HepG2 (cell line): ENCODE data around the gene TAS1R1. TPM values are rescaled to one million over a fixed set of nuclear protein-coding genes. Genes with fewer than 3 reads are reported as not detected.

Source experiments
- ATAC-seq: fragments of 200-7000 bp; cut with Tn5 transposase; 3 replicates; pipeline ENCODE4 v1.9.1; 2020; ENCODE audit warnings: mild to moderate bottlenecking, moderate library complexity
- BruUV-seq: library from RNA; stranded (reverse); fragments of 400-500 nt; replicated peaks from 2 replicates; lab custom pipeline; 2021; lab: Mats Ljungman, UMichigan
- CTCF ChIA-PET: fragments of 300-600 bp; formaldehyde crosslinking; extraction: SDS; loops from one replicate; lab custom pipeline; 2021; ENCODE audit warnings: low total read pairs, inconsistent platforms, low intra/inter-chr PET ratio; lab: Yijun Ruan, JAX
- POLR2A ChIA-PET: fragments of 350-600 bp; sonication (Branson Sonifier 250); formaldehyde crosslinking; loops from one replicate; lab custom pipeline; 2020; ENCODE audit warnings: antibody characterized with exemption, inconsistent platforms; lab: Yijun Ruan, JAX
- DNase-seq: peaks from one replicate; pipeline ENCODE4 v3.0.0-alpha.2; 2015; ENCODE audit warnings: low spot score
- FAIRE-seq: peaks from 3 replicates; lab custom pipeline; 2011; peaks lifted over from hg19 to GRCh38; lab: Jason Lieb, UNC
- H2AFZ ChIP-seq: one replicate; pipeline ENCODE4 v1.6.1; 2011; ENCODE audit warnings: low read length, inconsistent platforms
- H3K27ac ChIP-seq: fragments of 300-600 bp; 3 replicates; pipeline ENCODE4 v1.8.0; 2011; ENCODE audit warnings: mixed run types, mild to moderate bottlenecking, mixed read lengths, low read length, inconsistent platforms; ENCODE audit not compliant: insufficient read depth; ENCODE audit errors: extremely low read length
- H3K27me3 ChIP-seq, 2 experiments: fragments of 200-600 bp in 1 of 2; 2 replicates in 1 of 2; 3 replicates in 1 of 2; pipeline versions ENCODE4 v1.6.0 to v1.8.0; 2011; ENCODE audit warnings: low read length in 2 of 2, mild to moderate bottlenecking in 2 of 2, moderate library complexity in 2 of 2, inconsistent platforms in 1 of 2; ENCODE audit not compliant: insufficient read depth in 2 of 2, control insufficient read depth in 1 of 2
- H3K36me3 ChIP-seq, 2 experiments: fragments of 200-600 bp in 1 of 2; replicated peaks in 1 of 2; 2 replicates in 1 of 2; 3 replicates in 1 of 2; pipeline versions ENCODE4 v1.5.1 to v1.8.0; 2011; ENCODE audit warnings: low read length in 2 of 2, inconsistent platforms in 1 of 2; ENCODE audit not compliant: insufficient read depth in 2 of 2, control insufficient read depth in 1 of 2
- H3K4me1 ChIP-seq: 2 replicates; pipeline ENCODE4 v1.5.1; 2012; ENCODE audit warnings: low read length, inconsistent platforms; ENCODE audit not compliant: insufficient read depth
- H3K4me2 ChIP-seq: 2 replicates; pipeline ENCODE4 v1.6.0; 2011; ENCODE audit warnings: low read depth, low read length, inconsistent platforms
- H3K4me3 ChIP-seq, 3 experiments: fragments of 200-600 bp in 1 of 3; sonication (generic), shearing (Covaris generic) in 1 of 3; replicated peaks in 1 of 3; 2 replicates each; pipeline ENCODE4 v1.5.1; 2011 to 2016; ENCODE audit warnings: low read length in 3 of 3, inconsistent platforms in 2 of 3, low read depth in 2 of 3, mild to moderate bottlenecking in 2 of 3, control low read depth in 1 of 3, mixed read lengths in 1 of 3; ENCODE audit not compliant: insufficient read depth in 1 of 3
- H3K79me2 ChIP-seq: one replicate; pipeline ENCODE4 v1.6.1; 2011; ENCODE audit warnings: low read length, inconsistent platforms; ENCODE audit not compliant: insufficient read depth
- H3K9ac ChIP-seq: 2 replicates; pipeline ENCODE4 v1.6.0; 2011; ENCODE audit warnings: mild to moderate bottlenecking, low read depth, low read length, inconsistent platforms; ENCODE audit not compliant: insufficient read depth
- H3K9me3 ChIP-seq: 2 replicates; pipeline ENCODE4 v1.5.1; 2012; ENCODE audit warnings: mild to moderate bottlenecking, low read length
- H4K20me1 ChIP-seq: 2 replicates; pipeline ENCODE4 v1.6.0; 2011; ENCODE audit warnings: inconsistent platforms, mild to moderate bottlenecking, low read length, moderate library complexity; ENCODE audit not compliant: insufficient read depth
- AGO1 ChIP-seq: fragments of 200-400 bp; formaldehyde crosslinking; IDR thresholded peaks from 2 replicates; pipeline ENCODE4 v1.6.1; 2017; ENCODE audit warnings: mild to moderate bottlenecking, low read depth, low read length, moderate library complexity; ENCODE audit not compliant: poor library complexity, severe bottlenecking
- CENPT ChIP-seq: sonication (generic); formaldehyde crosslinking; IDR thresholded peaks from 2 replicates; pipeline ENCODE4 v1.8.0; 2022; ENCODE audit warnings: low read depth, mild to moderate bottlenecking, moderate library complexity, missing genetic modification reagents
- RELA ChIP-seq: sonication (generic); formaldehyde crosslinking; IDR thresholded peaks from 2 replicates; pipeline ENCODE4 v1.4.0; 2020; ENCODE audit warnings: missing genetic modification reagents
- RXRA ChIP-seq: sonication (generic); formaldehyde crosslinking; IDR thresholded peaks from 2 replicates; pipeline ENCODE4 v1.5.1; 2020; ENCODE audit warnings: missing genetic modification reagents
- TIGD3 ChIP-seq: sonication (generic); formaldehyde crosslinking; IDR thresholded peaks from 2 replicates; pipeline ENCODE4 v1.5.1; 2020; ENCODE audit warnings: mild to moderate bottlenecking, missing genetic modification reagents, borderline replicate concordance
- U2AF2 ChIP-seq: fragments of 200-400 bp; formaldehyde crosslinking; IDR thresholded peaks from 2 replicates; pipeline ENCODE4 v1.6.1; 2017; ENCODE audit warnings: low read depth, mild to moderate bottlenecking, low read length
- ZBTB34 ChIP-seq: sonication (generic); formaldehyde crosslinking; IDR thresholded peaks from 2 replicates; pipeline ENCODE4 v1.8.0; 2022; ENCODE audit warnings: mild to moderate bottlenecking, missing genetic modification reagents
- ZKSCAN1 ChIP-seq: fragments of 150-350 bp; IDR thresholded peaks from 2 replicates; pipeline ENCODE4 v1.6.1; 2014; ENCODE audit warnings: low read length
- ZNF598 ChIP-seq: sonication (generic); formaldehyde crosslinking; IDR thresholded peaks from 2 replicates; pipeline ENCODE4 v1.5.1; 2020; ENCODE audit warnings: mild to moderate bottlenecking, missing genetic modification reagents, borderline replicate concordance
- ZNF660 ChIP-seq: sonication (generic); formaldehyde crosslinking; IDR thresholded peaks from 2 replicates; pipeline ENCODE4 v1.5.1; 2020; ENCODE audit warnings: mild to moderate bottlenecking, low read depth, missing genetic modification reagents, borderline replicate concordance
- WGBS: methylation state at CpG from one replicate; pipeline ENCODE4 v1.1.6; 2017; ENCODE audit warnings: low lambda C conversion rate; 5-methylcytosine and 5-hydroxymethylcytosine counted together
- in situ Hi-C: cut with HindIII; loops from 2 replicates; pipeline ENCODE4 v1.10.0; 2017; ENCODE audit warnings: low pct_unique_long_range_greater_than_20kb; ENCODE audit not compliant: extremely low pct_ligation_motif_present
- intact Hi-C: fragments of 100-400 bp; cut with micrococcal nuclease; formaldehyde crosslinking; loops from one replicate; pipeline ENCODE4 v1.10.0; 2022; ENCODE audit not compliant: unreplicated experiment
- polyA plus RNA-seq, 8 experiments: library from polyadenylated mRNA; depleted of rRNA in 3 of 8; stranded (reverse) in 7 of 8; unstranded in 1 of 8; fragments of >200 nt; fragmentation: Illumina TruSeq in 4 of 8; extraction: Trizol in 4 of 8; gene quantifications; 2 replicates each; pipeline versions ENCODE4 v1.2.1 to v1.2.3, GENCODE V29; 2011 to 2016; ENCODE audit warnings: low read depth in 4 of 8, missing spikeins in 1 of 8, mixed read lengths in 1 of 8; ENCODE audit not compliant: insufficient read depth in 1 of 8
- total RNA-seq, 5 experiments: library from RNA; depleted of rRNA; stranded (reverse); fragments of >200 nt; fragmentation: Illumina TruSeq; extraction: Trizol; gene quantifications; 2 replicates each; pipeline ENCODE4 v1.2.3, GENCODE V29; 2016; ENCODE audit warnings: low read depth in 1 of 5
- TF ChIP-seq, protein P1 (sequence below): conservative IDR thresholded peaks from 2 replicates; pipeline ENCODE4 v1.6.1; 2018; ENCODE audit warnings: missing genetic modification reagents
- TF ChIP-seq, protein P2 (sequence below): sonication (generic); formaldehyde crosslinking; IDR thresholded peaks from 2 replicates; pipeline ENCODE4 v1.8.0; 2022; ENCODE audit warnings: mild to moderate bottlenecking, missing genetic modification reagents, borderline replicate concordance

TAS1R1 gene
- total and polyA plus RNA-seq, 2 of the 13 experiments (the other 11 are each of a cell fraction or from before 2014, with no cell fraction given), result 1.4 to 1.6 TPM

DNA sequence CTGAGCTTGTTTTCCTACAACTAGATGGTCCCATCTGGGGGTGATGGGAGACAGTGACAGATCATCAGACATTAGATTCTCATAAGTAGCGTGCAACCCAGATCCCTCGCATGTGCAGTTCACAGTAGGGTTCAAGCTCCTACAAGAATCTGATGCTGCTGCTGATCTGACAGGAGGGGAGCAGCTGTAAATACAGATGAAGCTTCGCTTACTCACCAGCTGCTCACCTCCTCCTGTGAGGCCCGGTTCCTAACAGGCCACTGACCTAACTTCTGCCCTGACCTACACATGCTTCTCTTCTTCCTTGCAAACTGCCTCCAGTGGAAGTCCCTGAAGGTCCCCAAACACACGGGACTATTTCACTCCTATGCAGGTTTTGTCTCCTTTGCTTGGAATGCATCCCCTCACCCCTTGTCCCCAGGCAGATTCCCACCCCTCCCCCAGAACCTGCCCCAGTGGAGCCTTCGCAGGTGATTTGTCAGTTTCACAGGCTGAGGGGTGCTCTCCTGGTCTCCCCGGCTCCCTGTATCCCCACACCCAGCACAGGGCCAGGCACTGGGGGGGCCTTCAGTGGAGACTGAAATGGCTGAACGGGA, 19.0 kb downstream of the TAS1R1 start:
- Histone ChIP-seq H3K4me2 (no peak overlapping the region), H3K4me3 (no peak overlapping the region), H3K27ac (no peak overlapping the region), H4K20me1 (no peaks in the 10 kb centered on the region), H2AFZ (no peak overlapping the region), H3K27me3 (peaks cover 0 to 4% of the 10 kb centered on the region in 2 experiments; a peak in 2 of 5 replicates), H3K36me3 (no peaks in the 10 kb centered on the region), H3K9me3 (no peaks in the 10 kb centered on the region), H3K4me1 (peaks cover 44% of the 10 kb centered on the region), H3K9ac (no peak overlapping the region), H3K79me2 (no peaks in the 10 kb centered on the region)
- FAIRE-seq (no peak), ATAC-seq (no peak), DNase-seq (no peak)
- ChIA-PET CTCF (no interaction called here), POLR2A (interaction anchor here (1.8 kb wide), 1 partner anchor 27 kb away, joined by 4 read pairs; no protein-coding TSS in a partner anchor)
- in situ Hi-C loops, result no loop called here
- 55% methylated on average over 7 of the region's 8 CpGs for WGBS
- intact Hi-C loops, result no loop called here
- BruUV-seq, result no TSS peak
- TF ChIP-seq AGO1 (no peak), ZBTB34 (CRISPR knock-in tag) (no peak), ZKSCAN1 (no peak), U2AF2 (no peak), CENPT (CRISPR knock-in tag) (no peak), ZNF660 (no peak), TIGD3 (CRISPR knock-in tag) (no peak), ZNF598 (CRISPR knock-in tag) (no peak), RELA (CRISPR knock-in tag) (no peak), RXRA (CRISPR knock-in tag) (no peak)
- TF ChIP-seq, protein P1, sequence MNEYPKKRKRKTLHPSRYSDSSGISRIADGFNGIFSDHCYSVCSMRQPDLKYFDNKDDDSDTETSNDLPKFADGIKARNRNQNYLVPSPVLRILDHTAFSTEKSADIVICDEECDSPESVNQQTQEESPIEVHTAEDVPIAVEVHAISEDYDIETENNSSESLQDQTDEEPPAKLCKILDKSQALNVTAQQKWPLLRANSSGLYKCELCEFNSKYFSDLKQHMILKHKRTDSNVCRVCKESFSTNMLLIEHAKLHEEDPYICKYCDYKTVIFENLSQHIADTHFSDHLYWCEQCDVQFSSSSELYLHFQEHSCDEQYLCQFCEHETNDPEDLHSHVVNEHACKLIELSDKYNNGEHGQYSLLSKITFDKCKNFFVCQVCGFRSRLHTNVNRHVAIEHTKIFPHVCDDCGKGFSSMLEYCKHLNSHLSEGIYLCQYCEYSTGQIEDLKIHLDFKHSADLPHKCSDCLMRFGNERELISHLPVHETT, result no peak
- TF ChIP-seq, protein P2, sequence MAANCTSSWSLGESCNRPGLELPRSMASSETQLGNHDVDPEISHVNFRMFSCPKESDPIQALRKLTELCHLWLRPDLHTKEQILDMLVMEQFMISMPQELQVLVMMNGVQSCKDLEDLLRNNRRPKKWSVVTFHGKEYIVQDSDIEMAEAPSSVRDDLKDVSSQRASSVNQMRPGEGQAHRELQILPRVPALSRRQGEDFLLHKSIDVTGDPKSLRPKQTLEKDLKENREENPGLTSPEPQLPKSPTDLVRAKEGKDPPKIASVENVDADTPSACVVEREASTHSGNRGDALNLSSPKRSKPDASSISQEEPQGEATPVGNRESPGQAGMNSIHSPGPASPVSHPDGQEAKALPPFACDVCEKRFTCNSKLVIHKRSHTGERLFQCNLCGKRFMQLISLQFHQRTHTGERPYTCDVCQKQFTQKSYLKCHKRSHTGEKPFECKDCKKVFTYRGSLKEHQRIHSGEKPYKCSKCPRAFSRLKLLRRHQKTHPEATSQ (CRISPR knock-in tag), result no peak
